Subcutaneous adipose tissue (tissue), 4 donors: ENCODE measurements around the gene RTRAF. TPM values are rescaled to one million over a fixed set of nuclear protein-coding genes. Genes with fewer than 3 reads are reported as not detected.

ENCODE experiments used
- total RNA-seq, 4 donors: library from RNA; depleted of rRNA; stranded (reverse); fragments of >200 nt; gene quantifications; one replicate each; pipeline ENCODE4 v1.1.0, GENCODE V29; 2016
- TF ChIP-seq, protein P1 (sequence below): fragments of 450-650 bp; IDR thresholded peaks from one replicate; pipeline ENCODE4 v1.5.1; 2016; ENCODE audit warnings: low read depth, mild to moderate bottlenecking, control low read depth, antibody characterized with exemption, moderate library complexity

RTRAF gene
- total RNA-seq, 4 donors from 2014 or later, result 65.0 to 161 (median 82.4) TPM

DNA sequence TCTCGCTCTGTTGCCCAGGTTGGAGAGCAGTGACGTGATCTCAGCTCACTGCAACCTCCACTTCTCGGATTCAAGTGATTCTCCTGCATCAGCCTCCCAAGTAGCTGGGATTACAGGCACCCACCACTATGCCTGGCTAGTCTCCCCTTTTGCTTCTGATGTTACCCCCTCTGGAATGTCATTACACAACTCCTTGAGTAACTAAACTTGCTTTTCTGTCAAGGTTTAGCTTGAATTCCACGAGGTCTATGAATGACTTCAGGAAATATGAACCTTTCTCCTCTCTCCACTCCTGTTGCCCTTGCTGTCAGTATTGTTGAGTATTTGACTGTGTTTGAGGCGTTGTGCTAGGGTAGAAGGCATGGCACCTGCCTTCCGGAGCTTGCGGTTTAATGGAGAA, 16.8 kb upstream of the RTRAF start:
- TF ChIP-seq, protein P1, sequence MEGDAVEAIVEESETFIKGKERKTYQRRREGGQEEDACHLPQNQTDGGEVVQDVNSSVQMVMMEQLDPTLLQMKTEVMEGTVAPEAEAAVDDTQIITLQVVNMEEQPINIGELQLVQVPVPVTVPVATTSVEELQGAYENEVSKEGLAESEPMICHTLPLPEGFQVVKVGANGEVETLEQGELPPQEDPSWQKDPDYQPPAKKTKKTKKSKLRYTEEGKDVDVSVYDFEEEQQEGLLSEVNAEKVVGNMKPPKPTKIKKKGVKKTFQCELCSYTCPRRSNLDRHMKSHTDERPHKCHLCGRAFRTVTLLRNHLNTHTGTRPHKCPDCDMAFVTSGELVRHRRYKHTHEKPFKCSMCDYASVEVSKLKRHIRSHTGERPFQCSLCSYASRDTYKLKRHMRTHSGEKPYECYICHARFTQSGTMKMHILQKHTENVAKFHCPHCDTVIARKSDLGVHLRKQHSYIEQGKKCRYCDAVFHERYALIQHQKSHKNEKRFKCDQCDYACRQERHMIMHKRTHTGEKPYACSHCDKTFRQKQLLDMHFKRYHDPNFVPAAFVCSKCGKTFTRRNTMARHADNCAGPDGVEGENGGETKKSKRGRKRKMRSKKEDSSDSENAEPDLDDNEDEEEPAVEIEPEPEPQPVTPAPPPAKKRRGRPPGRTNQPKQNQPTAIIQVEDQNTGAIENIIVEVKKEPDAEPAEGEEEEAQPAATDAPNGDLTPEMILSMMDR, result no peak

DNA sequence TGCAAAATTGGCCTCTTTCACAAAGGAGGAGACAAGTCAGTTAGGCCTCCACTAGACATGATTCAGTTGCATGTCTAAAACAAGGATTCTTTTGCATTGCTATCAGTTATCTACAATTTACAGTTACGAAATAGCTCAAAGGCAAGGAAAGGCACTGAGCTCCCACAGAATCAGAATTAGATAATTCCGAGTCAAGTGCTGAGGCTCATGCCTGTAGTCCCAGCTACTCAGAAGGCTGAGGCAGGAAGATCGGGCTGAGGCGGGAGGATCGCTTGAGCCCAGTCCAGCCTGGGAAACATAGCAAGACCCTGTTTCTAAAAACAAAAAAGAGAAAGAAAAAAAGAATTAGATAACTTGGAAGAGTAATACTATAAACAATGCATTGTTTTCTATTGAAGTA, 12.3 kb upstream of the RTRAF start:
- TF ChIP-seq, protein P1, result no peak

DNA sequence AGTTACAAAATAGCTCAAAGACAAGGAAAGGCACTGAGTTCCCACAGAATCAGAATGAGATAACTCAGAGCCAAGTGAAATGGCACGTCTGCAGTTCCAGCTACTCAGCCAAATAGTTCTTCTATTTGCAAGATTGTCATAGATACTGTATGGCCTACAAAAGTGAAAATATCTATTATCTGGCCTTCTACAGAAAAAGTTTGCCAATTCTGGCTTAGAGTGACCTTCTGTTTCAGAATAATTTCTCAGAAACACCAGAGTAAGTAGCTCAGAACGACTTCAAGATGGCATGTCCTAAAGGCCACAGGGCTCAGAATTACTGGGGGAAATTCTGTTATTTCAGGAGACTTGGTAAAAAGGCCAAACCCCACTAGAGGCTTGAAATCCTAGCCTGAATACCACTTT, 10.7 kb upstream of the RTRAF start:
- TF ChIP-seq, protein P1, result no peak

DNA sequence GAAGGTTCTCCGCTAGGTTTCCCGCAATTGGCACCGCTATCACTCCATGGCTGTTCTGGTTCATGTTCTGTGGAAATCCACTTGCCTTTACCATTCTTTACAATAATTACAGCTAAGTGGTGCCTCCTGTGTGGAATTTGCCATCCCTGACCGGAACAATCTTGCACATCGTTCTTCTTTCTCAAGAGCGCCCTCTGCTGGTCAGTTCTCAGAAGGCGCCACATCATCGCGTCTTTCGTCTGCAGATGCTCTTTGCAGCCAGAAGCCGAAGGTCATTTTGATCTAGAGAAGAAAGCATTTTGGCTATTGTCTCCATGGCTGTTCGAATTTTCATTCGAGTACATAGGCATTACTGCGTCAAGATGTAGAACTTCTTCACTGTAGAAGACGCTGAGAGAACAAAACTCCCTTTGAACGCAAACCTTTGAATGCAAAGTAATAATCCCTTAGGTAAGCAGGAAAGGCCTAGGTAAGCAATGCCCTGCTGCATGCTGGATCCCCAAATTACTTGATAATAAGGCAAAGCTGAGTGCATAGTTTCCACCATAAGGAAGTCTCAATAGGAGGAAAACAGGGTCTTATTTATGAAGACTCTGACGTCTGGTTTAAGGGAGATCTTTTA, 10.1 kb upstream of the RTRAF start:
- TF ChIP-seq, protein P1, result no peak

DNA sequence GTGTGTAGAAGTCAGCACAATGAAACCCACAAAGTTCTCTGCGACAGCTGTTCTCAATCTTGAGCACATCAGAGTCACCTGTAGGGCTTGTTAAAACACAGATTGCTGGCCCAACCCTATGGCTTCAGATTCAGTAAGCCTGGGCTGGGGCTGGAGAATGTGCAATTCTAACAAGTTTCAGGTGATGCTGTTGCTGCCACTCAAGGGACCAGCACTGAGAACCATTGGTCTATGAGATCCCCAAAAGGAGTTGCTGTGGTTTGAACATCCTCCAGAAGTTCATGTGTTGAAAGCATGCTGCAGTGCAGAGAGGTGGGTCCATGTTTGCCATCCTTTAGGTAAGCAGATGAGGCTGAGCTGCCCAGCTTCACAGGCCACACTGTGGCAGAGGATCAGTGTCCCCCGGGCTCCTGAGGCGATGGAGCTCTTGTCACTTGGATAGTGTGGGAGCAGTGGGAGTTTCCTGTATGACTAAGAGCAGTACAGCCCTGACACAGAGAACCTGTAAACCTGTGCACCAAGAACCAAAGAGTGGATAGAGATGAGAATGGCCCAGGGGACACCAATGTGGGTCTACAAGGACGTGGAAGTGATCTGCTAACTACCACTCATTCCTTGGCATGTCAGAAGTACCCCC, 8.0 kb upstream of the RTRAF start:
- TF ChIP-seq, protein P1, result no peak

DNA sequence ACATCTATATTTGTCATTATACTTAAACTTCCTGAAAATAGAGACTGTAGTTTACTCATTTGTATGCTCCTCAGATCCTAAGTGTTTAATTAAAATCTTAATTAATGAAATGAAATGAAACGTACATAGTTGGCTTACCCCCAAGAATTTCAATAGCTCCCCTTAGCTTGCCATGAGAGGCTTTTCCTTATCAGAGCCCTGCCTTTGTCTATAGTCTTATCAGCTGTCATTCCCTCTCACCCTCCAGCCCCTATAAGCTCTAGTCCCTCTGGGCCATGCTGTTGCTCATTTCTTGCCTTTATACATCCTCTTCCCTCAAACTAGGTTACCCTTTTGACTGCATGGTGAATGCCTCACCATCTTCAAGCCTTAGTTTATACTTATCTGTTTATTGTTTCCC, 1.1 kb upstream of the RTRAF start:
- TF ChIP-seq, protein P1, result no peak

DNA sequence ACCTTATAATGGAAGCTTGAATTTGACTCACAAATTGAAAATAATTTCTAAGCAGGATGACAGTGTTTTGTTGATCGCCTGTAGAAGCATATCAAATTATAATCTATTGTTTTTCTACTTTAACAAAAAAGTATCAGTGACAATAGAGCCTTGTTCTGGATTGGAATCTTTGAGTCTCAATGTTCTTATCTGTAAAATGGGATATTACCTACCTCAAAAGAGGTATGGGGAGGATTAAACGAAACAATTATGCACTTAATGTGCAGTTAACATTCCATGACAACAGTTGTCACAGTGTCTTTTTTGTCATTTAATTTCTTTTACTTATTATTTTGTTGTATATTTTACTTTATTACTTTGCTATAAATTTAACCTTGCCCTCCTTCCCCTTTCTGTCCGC, 1.1 kb downstream of the RTRAF start:
- TF ChIP-seq, protein P1, result no peak
